HEK293 (cell line): ENCODE results near the gene RCN2.

ENCODE experiments used
- CTCF ChIP-seq: fragments of 450-650 bp; formaldehyde crosslinking; IDR thresholded peaks from 2 replicates; pipeline ENCODE4 v1.5.1; 2016; ENCODE audit warnings: missing biosample characterization, missing genetic modification characterization
- YY1 ChIP-seq: fragments of 450-650 bp; formaldehyde crosslinking; IDR thresholded peaks from 2 replicates; pipeline ENCODE4 v1.5.1; 2018; ENCODE audit warnings: missing biosample characterization, missing genetic modification characterization
- ZBTB1 ChIP-seq: fragments of 450-650 bp; formaldehyde crosslinking; IDR thresholded peaks from 2 replicates; pipeline ENCODE4 v1.5.1; 2016; ENCODE audit warnings: missing biosample characterization, missing genetic modification characterization
- ZNF549 ChIP-seq: fragments of 450-650 bp; IDR thresholded peaks from 2 replicates; pipeline ENCODE4 v1.5.1; 2018; ENCODE audit warnings: missing biosample characterization, missing genetic modification characterization, mild to moderate bottlenecking, inconsistent platforms, moderate library complexity
- ZNF621 ChIP-seq: fragments of 450-650 bp; formaldehyde crosslinking; IDR thresholded peaks from 2 replicates; pipeline ENCODE4 v1.5.1; 2017; ENCODE audit warnings: missing biosample characterization, missing genetic modification characterization
- ZNF658 ChIP-seq: fragments of 450-650 bp; formaldehyde crosslinking; IDR thresholded peaks from 2 replicates; pipeline ENCODE4; 2016; ENCODE audit warnings: missing biosample characterization, missing genetic modification characterization
- ZNF768 ChIP-seq: fragments of 450-650 bp; formaldehyde crosslinking; IDR thresholded peaks from 2 replicates; pipeline ENCODE4 v1.5.1; 2018; ENCODE audit warnings: missing biosample characterization, mild to moderate bottlenecking, missing genetic modification characterization
- ZSCAN30 ChIP-seq: fragments of 450-650 bp; IDR thresholded peaks from 2 replicates; pipeline ENCODE4 v1.5.1; 2018; ENCODE audit warnings: missing biosample characterization, mild to moderate bottlenecking, missing genetic modification characterization, moderate library complexity
- TF ChIP-seq, protein P1 (sequence below): fragments of 450-650 bp; formaldehyde crosslinking; IDR thresholded peaks from 2 replicates; pipeline ENCODE4 v1.5.1; 2016; ENCODE audit warnings: missing biosample characterization, missing genetic modification characterization, low read depth

GRCh38 chr15:76904461-76905012, 27.0 kb upstream of the RCN2 start:
- TF ChIP-seq ZNF621 (tag by site-specific recombination) (no peak), CTCF (no peak), ZNF768 (tag by site-specific recombination) (no peak), ZNF549 (tag by site-specific recombination) (no peak), ZSCAN30 (tag by site-specific recombination) (no peak), ZNF658 (tag by site-specific recombination) (no peak), YY1 (tag by site-specific recombination) (no peak), ZBTB1 (tag by site-specific recombination) (no peak)
- TF ChIP-seq, protein P1, sequence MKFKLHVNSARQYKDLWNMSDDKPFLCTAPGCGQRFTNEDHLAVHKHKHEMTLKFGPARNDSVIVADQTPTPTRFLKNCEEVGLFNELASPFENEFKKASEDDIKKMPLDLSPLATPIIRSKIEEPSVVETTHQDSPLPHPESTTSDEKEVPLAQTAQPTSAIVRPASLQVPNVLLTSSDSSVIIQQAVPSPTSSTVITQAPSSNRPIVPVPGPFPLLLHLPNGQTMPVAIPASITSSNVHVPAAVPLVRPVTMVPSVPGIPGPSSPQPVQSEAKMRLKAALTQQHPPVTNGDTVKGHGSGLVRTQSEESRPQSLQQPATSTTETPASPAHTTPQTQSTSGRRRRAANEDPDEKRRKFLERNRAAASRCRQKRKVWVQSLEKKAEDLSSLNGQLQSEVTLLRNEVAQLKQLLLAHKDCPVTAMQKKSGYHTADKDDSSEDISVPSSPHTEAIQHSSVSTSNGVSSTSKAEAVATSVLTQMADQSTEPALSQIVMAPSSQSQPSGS: no peak
